ENCODE results near the gene SETD1B. TPM values are rescaled to one million over a fixed set of nuclear protein-coding genes. Genes with fewer than 3 reads are reported as not detected.

Gene SETD1B
- polyA plus RNA-seq, 1 donor from 2014 or later: 2.6 TPM

DNA sequence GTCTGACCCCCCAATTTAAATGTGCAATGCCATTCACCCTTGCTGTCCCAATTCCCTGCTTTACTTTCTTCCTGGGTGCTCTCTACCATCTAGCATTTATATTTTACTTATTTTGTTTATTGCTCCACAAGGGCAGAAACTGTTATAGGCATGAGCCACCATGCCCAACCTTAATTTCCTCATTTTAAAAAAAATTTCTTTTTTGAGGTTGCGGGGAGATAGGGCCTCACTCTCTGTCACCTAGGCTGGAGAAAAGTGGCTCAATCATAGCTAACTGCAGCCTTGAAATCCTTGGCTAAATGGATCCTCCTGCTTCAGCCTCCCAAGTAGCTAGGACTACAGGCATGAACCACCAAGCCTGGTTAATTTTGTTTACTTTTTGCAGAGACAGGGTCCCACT, 41.9 kb downstream of the SETD1B start:
- no peak overlapping the region for H2AFZ ChIP-seq (ENCODE audit: low read depth, low read length)
- H3K4me3 ChIP-seq (ENCODE audit: low read length): no peak overlapping the region
- H3K4me2 ChIP-seq (ENCODE audit: low read length): no peak overlapping the region
- TF ChIP-seq MXI1 (conservative IDR thresholded peaks at IDR 0.05; ENCODE audit: poor library complexity, severe bottlenecking) (no peak), EP300 (conservative IDR thresholded peaks at IDR 0.05; ENCODE audit: poor library complexity, severe bottlenecking) (no peak), SMC3 (conservative IDR thresholded peaks at IDR 0.05; ENCODE audit: poor library complexity) (no peak), EZH2 (IDR thresholded peaks at IDR 0.05; ENCODE audit: borderline replicate concordance, insufficient read depth, low read length, poor library complexity, severe bottlenecking) (no peak)
- H3K79me2 ChIP-seq (replicated peaks; ENCODE audit: insufficient read depth, low read length): no peaks in the 10 kb centered on the region
- no peaks in the 10 kb centered on the region for H3K27me3 ChIP-seq (ENCODE audit: insufficient read depth, low read depth, low read length)
- no peaks in the 10 kb centered on the region for H3K9me3 ChIP-seq (ENCODE audit: low read length)
- H3F3A ChIP-seq (ENCODE audit: insufficient read depth, low read length, poor library complexity, severe bottlenecking): no peaks in the 10 kb centered on the region
- no peaks in the 10 kb centered on the region for H3K9me2 ChIP-seq (ENCODE audit: insufficient read depth, low read length)
- H3K27ac ChIP-seq (ENCODE audit: low read length): no peak overlapping the region
- no peaks in the 10 kb centered on the region for H4K20me1 ChIP-seq (ENCODE audit: insufficient read depth)
- no peak overlapping the region for H3K9ac ChIP-seq (ENCODE audit: low read length)
- H3K36me3 ChIP-seq (ENCODE audit: insufficient read depth, low read length): no peaks in the 10 kb centered on the region

DNA sequence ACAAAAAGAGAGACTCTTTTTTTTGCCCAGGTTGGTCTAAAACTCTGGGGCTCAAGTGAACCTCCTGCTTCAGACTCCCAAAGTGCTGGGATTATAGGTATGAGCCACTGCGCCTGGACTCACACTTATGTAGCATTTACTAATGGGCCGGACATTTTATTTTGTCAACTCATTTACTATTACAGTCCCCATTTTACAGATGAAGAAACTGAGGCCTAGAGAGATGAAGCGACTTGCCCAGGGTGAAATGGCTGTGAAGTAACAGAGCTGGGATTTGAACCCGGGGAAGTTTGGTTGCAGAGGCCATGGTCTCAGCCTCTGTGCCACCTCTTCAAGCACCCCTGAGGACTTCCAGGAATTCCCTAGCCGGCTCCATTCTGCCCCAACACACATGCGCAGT, 45.4 kb downstream of the SETD1B start:
- TF ChIP-seq POLR2AphosphoS5 (IDR thresholded peaks at IDR 0.05): no peak
- no peak for TF ChIP-seq EP300 (conservative IDR thresholded peaks at IDR 0.05; ENCODE audit: poor library complexity, severe bottlenecking)
- TF ChIP-seq RAD21 (conservative IDR thresholded peaks at IDR 0.05): no peak
- TF ChIP-seq, protein P1, sequence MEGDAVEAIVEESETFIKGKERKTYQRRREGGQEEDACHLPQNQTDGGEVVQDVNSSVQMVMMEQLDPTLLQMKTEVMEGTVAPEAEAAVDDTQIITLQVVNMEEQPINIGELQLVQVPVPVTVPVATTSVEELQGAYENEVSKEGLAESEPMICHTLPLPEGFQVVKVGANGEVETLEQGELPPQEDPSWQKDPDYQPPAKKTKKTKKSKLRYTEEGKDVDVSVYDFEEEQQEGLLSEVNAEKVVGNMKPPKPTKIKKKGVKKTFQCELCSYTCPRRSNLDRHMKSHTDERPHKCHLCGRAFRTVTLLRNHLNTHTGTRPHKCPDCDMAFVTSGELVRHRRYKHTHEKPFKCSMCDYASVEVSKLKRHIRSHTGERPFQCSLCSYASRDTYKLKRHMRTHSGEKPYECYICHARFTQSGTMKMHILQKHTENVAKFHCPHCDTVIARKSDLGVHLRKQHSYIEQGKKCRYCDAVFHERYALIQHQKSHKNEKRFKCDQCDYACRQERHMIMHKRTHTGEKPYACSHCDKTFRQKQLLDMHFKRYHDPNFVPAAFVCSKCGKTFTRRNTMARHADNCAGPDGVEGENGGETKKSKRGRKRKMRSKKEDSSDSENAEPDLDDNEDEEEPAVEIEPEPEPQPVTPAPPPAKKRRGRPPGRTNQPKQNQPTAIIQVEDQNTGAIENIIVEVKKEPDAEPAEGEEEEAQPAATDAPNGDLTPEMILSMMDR (IDR thresholded peaks at IDR 0.05; ENCODE audit: poor library complexity, severe bottlenecking): no peak
- TF ChIP-seq, protein P2, sequence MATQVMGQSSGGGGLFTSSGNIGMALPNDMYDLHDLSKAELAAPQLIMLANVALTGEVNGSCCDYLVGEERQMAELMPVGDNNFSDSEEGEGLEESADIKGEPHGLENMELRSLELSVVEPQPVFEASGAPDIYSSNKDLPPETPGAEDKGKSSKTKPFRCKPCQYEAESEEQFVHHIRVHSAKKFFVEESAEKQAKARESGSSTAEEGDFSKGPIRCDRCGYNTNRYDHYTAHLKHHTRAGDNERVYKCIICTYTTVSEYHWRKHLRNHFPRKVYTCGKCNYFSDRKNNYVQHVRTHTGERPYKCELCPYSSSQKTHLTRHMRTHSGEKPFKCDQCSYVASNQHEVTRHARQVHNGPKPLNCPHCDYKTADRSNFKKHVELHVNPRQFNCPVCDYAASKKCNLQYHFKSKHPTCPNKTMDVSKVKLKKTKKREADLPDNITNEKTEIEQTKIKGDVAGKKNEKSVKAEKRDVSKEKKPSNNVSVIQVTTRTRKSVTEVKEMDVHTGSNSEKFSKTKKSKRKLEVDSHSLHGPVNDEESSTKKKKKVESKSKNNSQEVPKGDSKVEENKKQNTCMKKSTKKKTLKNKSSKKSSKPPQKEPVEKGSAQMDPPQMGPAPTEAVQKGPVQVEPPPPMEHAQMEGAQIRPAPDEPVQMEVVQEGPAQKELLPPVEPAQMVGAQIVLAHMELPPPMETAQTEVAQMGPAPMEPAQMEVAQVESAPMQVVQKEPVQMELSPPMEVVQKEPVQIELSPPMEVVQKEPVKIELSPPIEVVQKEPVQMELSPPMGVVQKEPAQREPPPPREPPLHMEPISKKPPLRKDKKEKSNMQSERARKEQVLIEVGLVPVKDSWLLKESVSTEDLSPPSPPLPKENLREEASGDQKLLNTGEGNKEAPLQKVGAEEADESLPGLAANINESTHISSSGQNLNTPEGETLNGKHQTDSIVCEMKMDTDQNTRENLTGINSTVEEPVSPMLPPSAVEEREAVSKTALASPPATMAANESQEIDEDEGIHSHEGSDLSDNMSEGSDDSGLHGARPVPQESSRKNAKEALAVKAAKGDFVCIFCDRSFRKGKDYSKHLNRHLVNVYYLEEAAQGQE (IDR thresholded peaks at IDR 0.05; ENCODE audit: borderline replicate concordance): no peak
- no peak for TF ChIP-seq SMC3 (conservative IDR thresholded peaks at IDR 0.05; ENCODE audit: poor library complexity)
- no peak for TF ChIP-seq TAF1 (IDR thresholded peaks at IDR 0.05; ENCODE audit: low read depth)
- no peak for TF ChIP-seq EZH2 (IDR thresholded peaks at IDR 0.05; ENCODE audit: borderline replicate concordance, insufficient read depth, low read length, poor library complexity, severe bottlenecking)
- no peak for TF ChIP-seq MXI1 (conservative IDR thresholded peaks at IDR 0.05; ENCODE audit: poor library complexity, severe bottlenecking)
- Histone ChIP-seq H4K20me1 (ENCODE audit: insufficient read depth) (no peaks in the 10 kb centered on the region), H3K36me3 (ENCODE audit: insufficient read depth, low read length) (no peaks in the 10 kb centered on the region), H3K79me2 (replicated peaks; ENCODE audit: insufficient read depth, low read length) (no peaks in the 10 kb centered on the region), H3K9me3 (ENCODE audit: low read length) (no peaks in the 10 kb centered on the region), H3K4me3 (ENCODE audit: low read length) (no peak overlapping the region), H2AFZ (ENCODE audit: low read depth, low read length) (no peak overlapping the region), H3K9me2 (ENCODE audit: insufficient read depth, low read length) (no peaks in the 10 kb centered on the region), H3K4me2 (ENCODE audit: low read length) (no peak overlapping the region), H3K27me3 (ENCODE audit: insufficient read depth, low read depth, low read length) (no peaks in the 10 kb centered on the region), H3F3A (ENCODE audit: insufficient read depth, low read length, poor library complexity, severe bottlenecking) (no peaks in the 10 kb centered on the region), H3K9ac (ENCODE audit: low read length) (no peak overlapping the region), H3K27ac (ENCODE audit: low read length) (no peak overlapping the region)

All from neural cell (in vitro differentiated cells).